Measurements from ENCODE around the gene MGME1. TPM values are rescaled to one million over a fixed set of nuclear protein-coding genes. Genes with fewer than 3 reads are reported as not detected.
A peak's percentile ranks its signal among the peaks of the same experiment; 100 is the strongest.

The MGME1 gene
- total RNA-seq, 8 experiments from 2014 or later: 8.8 to 36.6 (median 15.0) TPM

- WGBS, 10 experiments: 10 to 92% (median 61%) methylated on average over 1 to 11 of the region's 16 CpGs; no CpG with 5 or more reads in 2 of the 10 experiments
- Histone ChIP-seq H3K27ac (no peak overlapping the region), H3K4me1 (replicated peaks in 1 of 2) (peaks cover 14 to 36% of the 10 kb centered on the region in 2 donors), H3K4me3 (no peak overlapping the region)
- peak in 5 of 8 experiments; percentile 2 to 31 (median 11) for ATAC-seq (replicated peaks in 6 of 8)
- in situ Hi-C loops (cut with MboI; ENCODE audit: low pct_unique_long_range_greater_than_20kb in 2 of 9, low sequenced_read_pairs in 9 of 9, unreplicated experiment in 9 of 9): loop anchor here in 2 of 9 experiments (25.0 kb wide), 2 partner anchors 103 to 422 kb away; no protein-coding TSS in a partner anchor
Observed at GRCh38 chr20:17934141-17934862, 34.5 kb upstream of the MGME1 start.

GRCh38 chr20:17935186-17935585, 33.6 kb upstream of the MGME1 start:
- Histone ChIP-seq H3K4me1 (replicated peaks in 1 of 2) (peaks cover 14 to 36% of the 10 kb centered on the region in 2 donors), H3K27ac (no peak overlapping the region), H3K4me3 (no peak overlapping the region)
- no peak for ATAC-seq (replicated peaks in 6 of 8)
- in situ Hi-C loops (cut with MboI; ENCODE audit: low pct_unique_long_range_greater_than_20kb in 2 of 9, low sequenced_read_pairs in 9 of 9, unreplicated experiment in 9 of 9): loop anchor here in 2 of 9 experiments (25.0 kb wide), 2 partner anchors 102 to 423 kb away; no protein-coding TSS in a partner anchor
- 80% methylated on average over 1 of the region's 3 CpGs; no CpG with 5 or more reads in 9 of the 10 experiments for WGBS, 10 experiments

GRCh38 chr20:17935761-17936160, 33.1 kb upstream of the MGME1 start:
- Histone ChIP-seq H3K4me1 (replicated peaks in 1 of 2) (peaks cover 14 to 36% of the 10 kb centered on the region in 2 donors), H3K27ac (no peak overlapping the region), H3K4me3 (no peak overlapping the region)
- no peak for ATAC-seq (replicated peaks in 6 of 8)
- WGBS, 10 experiments: 68 to 100% (median 86%) methylated on average over 2 to 8 of the region's 9 CpGs; no CpG with 5 or more reads in 2 of the 10 experiments
- in situ Hi-C loops (cut with MboI; ENCODE audit: low pct_unique_long_range_greater_than_20kb in 2 of 9, low sequenced_read_pairs in 9 of 9, unreplicated experiment in 9 of 9): loop anchor here in 2 of 9 experiments (25.0 kb wide), 2 partner anchors 102 to 423 kb away; no protein-coding TSS in a partner anchor

GRCh38 chr20:17936286-17936760, 32.5 kb upstream of the MGME1 start:
- no peak overlapping the region for H3K27ac ChIP-seq
- WGBS, 10 experiments: 33 to 94% (median 68%) methylated on average over 2 to 4 of the region's 8 CpGs; no CpG with 5 or more reads in 4 of the 10 experiments
- H3K4me3 ChIP-seq: no peak overlapping the region
- in situ Hi-C loops (cut with MboI; ENCODE audit: low pct_unique_long_range_greater_than_20kb in 2 of 9, low sequenced_read_pairs in 9 of 9, unreplicated experiment in 9 of 9): loop anchor here in 2 of 9 experiments (25.0 kb wide), 2 partner anchors 101 to 424 kb away; no protein-coding TSS in a partner anchor
- H3K4me1 ChIP-seq (replicated peaks in 1 of 2): peaks cover 14 to 36% of the 10 kb centered on the region in 2 donors
- no peak for ATAC-seq (replicated peaks in 6 of 8)

GRCh38 chr20:17936761-17937732, 31.8 kb upstream of the MGME1 start:
- WGBS, 10 experiments: 10 to 80% (median 60%) methylated on average over 1 to 15 of the region's 19 CpGs; no CpG with 5 or more reads in 2 of the 10 experiments
- peak; percentile 28 to 66 (median 49) for ATAC-seq (replicated peaks in 6 of 8)
- peaks cover 14 to 36% of the 10 kb centered on the region in 2 donors for H3K4me1 ChIP-seq (replicated peaks in 1 of 2)
- in situ Hi-C loops (cut with MboI; ENCODE audit: low pct_unique_long_range_greater_than_20kb in 2 of 9, low sequenced_read_pairs in 9 of 9, unreplicated experiment in 9 of 9): loop anchor here in 2 of 9 experiments (25.0 kb wide), 2 partner anchors 100 to 425 kb away; no protein-coding TSS in a partner anchor
- no peak overlapping the region for H3K4me3 ChIP-seq
- no peak overlapping the region for H3K27ac ChIP-seq

GRCh38 chr20:17938871-17939619, 29.8 kb upstream of the MGME1 start:
- in situ Hi-C loops (cut with MboI; ENCODE audit: low pct_unique_long_range_greater_than_20kb in 2 of 9, low sequenced_read_pairs in 9 of 9, unreplicated experiment in 9 of 9): loop anchor here in 2 of 9 experiments (25.0 kb wide), 2 partner anchors 98 to 427 kb away; no protein-coding TSS in a partner anchor
- Histone ChIP-seq H3K4me1 (replicated peaks in 1 of 2) (peaks cover 8 to 27% of the 10 kb centered on the region in 2 donors), H3K27ac (no peak overlapping the region), H3K4me3 (no peak overlapping the region)
- 0 to 65% (median 21%) methylated on average over 1 to 4 of the region's 13 CpGs; no CpG with 5 or more reads in 3 of the 10 experiments for WGBS, 10 experiments
- peak; percentile 59 to 88 (median 84) for ATAC-seq (replicated peaks in 6 of 8)

- Histone ChIP-seq H3K4me3 (no peak overlapping the region), H3K4me1 (replicated peaks in 1 of 2) (peaks cover 8 to 21% of the 10 kb centered on the region in 2 donors), H3K27ac (no peak overlapping the region)
- peak in 2 of 8 experiments; percentile 5 to 9 for ATAC-seq (replicated peaks in 6 of 8)
- in situ Hi-C loops (cut with MboI; ENCODE audit: low pct_unique_long_range_greater_than_20kb in 2 of 9, low sequenced_read_pairs in 9 of 9, unreplicated experiment in 9 of 9): loop anchor here in 2 of 9 experiments (25.0 kb wide), 2 partner anchors 98 to 427 kb away; no protein-coding TSS in a partner anchor
- WGBS, 10 experiments: 7 to 94% (median 82%) methylated on average over 1 to 4 of the region's 7 CpGs; no CpG with 5 or more reads in 4 of the 10 experiments
Observed at GRCh38 chr20:17939622-17940223, 29.1 kb upstream of the MGME1 start.

GRCh38 chr20:17940224-17940971, 28.4 kb upstream of the MGME1 start:
- Histone ChIP-seq H3K27ac (no peak overlapping the region), H3K4me3 (no peak overlapping the region), H3K4me1 (replicated peaks in 1 of 2) (peaks cover 8 to 20% of the 10 kb centered on the region in 2 donors)
- WGBS, 10 experiments: 50 to 100% (median 70%) methylated on average over 1 to 4 of the region's 6 CpGs; no CpG with 5 or more reads in 3 of the 10 experiments
- no peak for ATAC-seq (replicated peaks in 6 of 8)
- in situ Hi-C loops (cut with MboI; ENCODE audit: low pct_unique_long_range_greater_than_20kb in 2 of 9, low sequenced_read_pairs in 9 of 9, unreplicated experiment in 9 of 9): loop anchor here in 2 of 9 experiments (25.0 kb wide), 2 partner anchors 97 to 428 kb away; no protein-coding TSS in a partner anchor

GRCh38 chr20:17941087-17941825, 27.6 kb upstream of the MGME1 start:
- 81 to 100% (median 95%) methylated on average over 1 to 8 of the region's 10 CpGs; no CpG with 5 or more reads in 1 of the 10 experiments for WGBS, 10 experiments

GRCh38 chr20:17941826-17942196, 27.0 kb upstream of the MGME1 start:
- Histone ChIP-seq H3K4me3 (no peak overlapping the region), H3K27ac (no peak overlapping the region), H3K4me1 (replicated peaks in 1 of 2) (peaks cover 6 to 14% of the 10 kb centered on the region in 2 donors)
- in situ Hi-C loops (cut with MboI; ENCODE audit: low pct_unique_long_range_greater_than_20kb in 2 of 9, low sequenced_read_pairs in 9 of 9, unreplicated experiment in 9 of 9): loop anchor here in 2 of 9 experiments (25.0 kb wide), 2 partner anchors 95 to 430 kb away; no protein-coding TSS in a partner anchor
- 60 to 100% (median 88%) methylated on average over 2 to 3 of the region's 3 CpGs; no CpG with 5 or more reads in 2 of the 10 experiments for whole genome bisulfite sequencing, 10 experiments
- ATAC-seq (replicated peaks in 6 of 8): no peak

More at GRCh38 chr20:17941087-17941825, 27.6 kb upstream of the MGME1 start:
- Histone ChIP-seq H3K4me3 (no peak overlapping the region), H3K27ac (no peak overlapping the region), H3K4me1 (replicated peaks in 1 of 2) (peaks cover 8 to 20% of the 10 kb centered on the region in 2 donors)
- ATAC-seq (replicated peaks in 6 of 8): no peak
- in situ Hi-C loops (cut with MboI; ENCODE audit: low pct_unique_long_range_greater_than_20kb in 2 of 9, low sequenced_read_pairs in 9 of 9, unreplicated experiment in 9 of 9): loop anchor here in 2 of 9 experiments (25.0 kb wide), 2 partner anchors 96 to 429 kb away; no protein-coding TSS in a partner anchor

Measured in motor neuron (in vitro differentiated cells).